HEK293 (cell line): ENCODE data around the gene PITPNC1.

Source experiments
- CTCF ChIA-PET: fragments of 350-600 bp; formaldehyde crosslinking; extraction: SDS; loops from one replicate; lab custom pipeline; 2021; ENCODE audit warnings: antibody characterized with exemption; lab: Yijun Ruan, JAX
- POLR2A ChIA-PET: fragments of 300-600 bp; formaldehyde crosslinking; extraction: SDS; loops from one replicate; lab custom pipeline; 2020; ENCODE audit warnings: antibody characterized with exemption, inconsistent platforms; lab: Yijun Ruan, JAX
- H3K27ac ChIP-seq: fragments of 200-500 bp; sonication (Bioruptor generic); 2 replicates; pipeline ENCODE4 v1.5.1; 2014; ENCODE audit warnings: low read depth, low read length, control low read depth, inconsistent platforms; ENCODE audit errors: extremely low read depth
- H3K36me3 ChIP-seq, 2 experiments: fragments of 200-500 bp in 1 of 2; sonication (Bioruptor generic) in 1 of 2; 1 replicate in 1 of 2; 2 replicates in 1 of 2; pipeline ENCODE4 v1.5.1; 2014 to 2017; ENCODE audit warnings: inconsistent platforms in 2 of 2, low read length in 2 of 2; ENCODE audit not compliant: control insufficient read depth in 2 of 2, insufficient read depth in 1 of 2
- H3K4me1 ChIP-seq: fragments of 200-500 bp; sonication (Bioruptor generic); 2 replicates; pipeline ENCODE4 v1.5.1; 2014; ENCODE audit warnings: mild to moderate bottlenecking, low read length, inconsistent platforms; ENCODE audit not compliant: control insufficient read depth, insufficient read depth
- H3K4me3 ChIP-seq: 2 replicates; pipeline ENCODE4 v1.5.1; 2011; ENCODE audit warnings: low read depth, mild to moderate bottlenecking, control low read depth, low read length, moderate library complexity
- H3K9me3 ChIP-seq: fragments of 200-500 bp; sonication (Bioruptor generic); 2 replicates; pipeline ENCODE4 v1.5.1; 2014; ENCODE audit warnings: low read depth, low read length, inconsistent platforms; ENCODE audit not compliant: control insufficient read depth, insufficient read depth
- HOXD13 ChIP-seq: sonication (generic); formaldehyde crosslinking; IDR thresholded peaks from 2 replicates; pipeline ENCODE4 v1.8.0; 2022; ENCODE audit warnings: missing genetic modification reagents, borderline replicate concordance
- KLF7 ChIP-seq: fragments of 450-650 bp; formaldehyde crosslinking; IDR thresholded peaks from 2 replicates; pipeline ENCODE4 v1.5.1; 2016; ENCODE audit warnings: missing biosample characterization, missing genetic modification characterization, borderline replicate concordance
- SP3 ChIP-seq: fragments of 450-650 bp; formaldehyde crosslinking; IDR thresholded peaks from 2 replicates; pipeline ENCODE4 v1.5.1; 2016; ENCODE audit warnings: missing biosample characterization, missing genetic modification characterization
- TRIM28 ChIP-seq: IDR thresholded peaks from 2 replicates; pipeline ENCODE4 v1.6.1; 2011; ENCODE audit warnings: low read length, control low read depth, borderline replicate concordance
- ZBTB20 ChIP-seq: fragments of 450-650 bp; formaldehyde crosslinking; IDR thresholded peaks from 2 replicates; pipeline ENCODE4 v1.5.1; 2016; ENCODE audit warnings: missing biosample characterization, missing genetic modification characterization
- ZNF239 ChIP-seq: fragments of 450-650 bp; formaldehyde crosslinking; IDR thresholded peaks from 2 replicates; pipeline ENCODE4 v1.5.1; 2016; ENCODE audit warnings: missing biosample characterization, missing genetic modification characterization
- ZNF24 ChIP-seq: fragments of 450-650 bp; formaldehyde crosslinking; IDR thresholded peaks from 2 replicates; pipeline ENCODE4 v1.5.1; 2016; ENCODE audit warnings: missing biosample characterization, missing genetic modification characterization
- ZNF248 ChIP-seq: fragments of 450-650 bp; formaldehyde crosslinking; IDR thresholded peaks from 2 replicates; pipeline ENCODE4 v1.5.1; 2017; ENCODE audit warnings: missing biosample characterization, missing genetic modification characterization
- ZNF324 ChIP-seq: fragments of 450-650 bp; formaldehyde crosslinking; IDR thresholded peaks from 2 replicates; pipeline ENCODE4 v1.5.1; 2016; ENCODE audit warnings: missing biosample characterization, missing genetic modification characterization
- ZNF530 ChIP-seq: fragments of 450-650 bp; formaldehyde crosslinking; IDR thresholded peaks from 2 replicates; pipeline ENCODE4 v1.5.1; 2016; ENCODE audit warnings: low read depth, missing biosample characterization, missing genetic modification characterization
- ZNF555 ChIP-seq: fragments of 450-650 bp; formaldehyde crosslinking; conservative IDR thresholded peaks from 2 replicates; pipeline ENCODE4 v1.5.1; 2017; ENCODE audit warnings: missing biosample characterization, mild to moderate bottlenecking, missing genetic modification characterization, inconsistent platforms
- ZNF558 ChIP-seq: fragments of 450-650 bp; formaldehyde crosslinking; IDR thresholded peaks from 2 replicates; pipeline ENCODE4 v1.5.1; 2016; ENCODE audit warnings: missing biosample characterization, missing genetic modification characterization
- ZNF571 ChIP-seq: fragments of 450-650 bp; formaldehyde crosslinking; IDR thresholded peaks from 2 replicates; pipeline ENCODE4 v1.5.0; 2017; ENCODE audit warnings: missing biosample characterization, missing genetic modification characterization
- ZNF610 ChIP-seq: fragments of 450-650 bp; formaldehyde crosslinking; IDR thresholded peaks from 2 replicates; pipeline ENCODE4 v1.5.1; 2016; ENCODE audit warnings: missing biosample characterization, missing genetic modification characterization, borderline replicate concordance
- ZNF792 ChIP-seq: fragments of 450-650 bp; formaldehyde crosslinking; IDR thresholded peaks from 2 replicates; pipeline ENCODE4 v1.5.1; 2016; ENCODE audit warnings: missing biosample characterization, missing genetic modification characterization
- TF ChIP-seq, protein P1 (sequence below): fragments of 450-650 bp; formaldehyde crosslinking; IDR thresholded peaks from 2 replicates; pipeline ENCODE4 v1.5.1; 2016; ENCODE audit warnings: missing biosample characterization, missing genetic modification characterization
- TF ChIP-seq, protein P2 (sequence below): fragments of 450-650 bp; formaldehyde crosslinking; IDR thresholded peaks from 2 replicates; pipeline ENCODE4 v1.5.0; 2017; ENCODE audit warnings: missing biosample characterization, missing genetic modification characterization, borderline replicate concordance
- TF ChIP-seq, protein P3 (sequence below): fragments of 450-650 bp; formaldehyde crosslinking; IDR thresholded peaks from 2 replicates; pipeline ENCODE4 v1.5.1; 2016; ENCODE audit warnings: missing biosample characterization, missing genetic modification characterization
- TF ChIP-seq, protein P4 (sequence below): fragments of 450-650 bp; formaldehyde crosslinking; IDR thresholded peaks from 2 replicates; pipeline ENCODE4 v1.5.1; 2016; ENCODE audit warnings: missing biosample characterization, missing genetic modification characterization
- TF ChIP-seq, protein P5 (sequence below): fragments of 450-650 bp; formaldehyde crosslinking; IDR thresholded peaks from 2 replicates; pipeline ENCODE4 v1.5.1; 2016; ENCODE audit warnings: missing biosample characterization, missing genetic modification characterization

The PITPNC1 gene

DNA sequence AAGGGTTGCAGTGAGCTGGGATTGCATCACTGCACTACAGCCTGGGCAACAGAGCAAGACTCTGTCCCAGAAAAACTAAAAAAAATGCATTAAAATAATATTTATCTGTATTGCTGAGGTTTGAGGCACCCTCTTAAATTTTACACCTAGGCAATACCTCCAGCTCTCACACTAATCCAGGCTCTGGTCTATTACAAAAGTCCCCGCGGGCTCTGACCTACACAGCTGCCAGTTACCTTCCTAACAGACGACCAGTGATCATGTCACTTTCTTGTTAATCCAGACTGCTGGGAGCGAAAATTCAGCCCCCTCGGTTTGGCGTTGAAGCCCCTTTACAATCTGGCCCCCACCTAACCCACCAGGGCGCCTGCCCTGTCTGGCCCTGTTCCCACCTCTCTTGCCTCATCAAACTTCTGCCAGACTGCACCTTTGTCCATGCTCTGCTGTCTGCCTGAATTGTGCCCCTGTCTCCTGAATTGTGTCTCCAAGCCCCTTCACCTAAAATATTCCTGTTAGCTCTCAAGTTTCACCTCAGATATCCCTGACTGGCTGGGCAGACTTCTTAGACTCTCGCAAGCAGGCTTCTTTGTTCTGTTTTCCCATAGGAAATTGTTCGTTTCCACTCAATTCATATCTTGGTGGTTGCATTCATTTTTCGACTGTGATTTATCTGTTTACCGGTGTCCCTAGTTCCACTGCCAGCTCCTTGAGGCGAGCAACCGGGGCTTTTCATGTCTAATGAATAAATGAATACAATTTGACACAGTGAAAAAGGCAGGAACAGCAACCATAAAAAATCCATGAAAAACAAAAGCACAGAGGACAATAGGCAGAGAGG, 65.9 kb downstream of the PITPNC1 start:
- CTCF ChIA-PET, result interaction anchor here (0.6 to 1.0 kb wide), 3 partner anchors 30 to 150 kb away, joined by 3 read pairs; no protein-coding TSS in a partner anchor
- POLR2A ChIA-PET, result interaction anchor here (0.7 kb wide), 1 partner anchor 11 kb away, joined by 6 read pairs; no protein-coding TSS in a partner anchor
- TF ChIP-seq, protein P1, sequence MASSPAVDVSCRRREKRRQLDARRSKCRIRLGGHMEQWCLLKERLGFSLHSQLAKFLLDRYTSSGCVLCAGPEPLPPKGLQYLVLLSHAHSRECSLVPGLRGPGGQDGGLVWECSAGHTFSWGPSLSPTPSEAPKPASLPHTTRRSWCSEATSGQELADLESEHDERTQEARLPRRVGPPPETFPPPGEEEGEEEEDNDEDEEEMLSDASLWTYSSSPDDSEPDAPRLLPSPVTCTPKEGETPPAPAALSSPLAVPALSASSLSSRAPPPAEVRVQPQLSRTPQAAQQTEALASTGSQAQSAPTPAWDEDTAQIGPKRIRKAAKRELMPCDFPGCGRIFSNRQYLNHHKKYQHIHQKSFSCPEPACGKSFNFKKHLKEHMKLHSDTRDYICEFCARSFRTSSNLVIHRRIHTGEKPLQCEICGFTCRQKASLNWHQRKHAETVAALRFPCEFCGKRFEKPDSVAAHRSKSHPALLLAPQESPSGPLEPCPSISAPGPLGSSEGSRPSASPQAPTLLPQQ (tag by site-specific recombination), result no peak
- no peak for TF ChIP-seq ZNF530
- no peak for TF ChIP-seq ZNF792
- TF ChIP-seq ZNF571 (tag by site-specific recombination), result no peak
- TF ChIP-seq, protein P2, sequence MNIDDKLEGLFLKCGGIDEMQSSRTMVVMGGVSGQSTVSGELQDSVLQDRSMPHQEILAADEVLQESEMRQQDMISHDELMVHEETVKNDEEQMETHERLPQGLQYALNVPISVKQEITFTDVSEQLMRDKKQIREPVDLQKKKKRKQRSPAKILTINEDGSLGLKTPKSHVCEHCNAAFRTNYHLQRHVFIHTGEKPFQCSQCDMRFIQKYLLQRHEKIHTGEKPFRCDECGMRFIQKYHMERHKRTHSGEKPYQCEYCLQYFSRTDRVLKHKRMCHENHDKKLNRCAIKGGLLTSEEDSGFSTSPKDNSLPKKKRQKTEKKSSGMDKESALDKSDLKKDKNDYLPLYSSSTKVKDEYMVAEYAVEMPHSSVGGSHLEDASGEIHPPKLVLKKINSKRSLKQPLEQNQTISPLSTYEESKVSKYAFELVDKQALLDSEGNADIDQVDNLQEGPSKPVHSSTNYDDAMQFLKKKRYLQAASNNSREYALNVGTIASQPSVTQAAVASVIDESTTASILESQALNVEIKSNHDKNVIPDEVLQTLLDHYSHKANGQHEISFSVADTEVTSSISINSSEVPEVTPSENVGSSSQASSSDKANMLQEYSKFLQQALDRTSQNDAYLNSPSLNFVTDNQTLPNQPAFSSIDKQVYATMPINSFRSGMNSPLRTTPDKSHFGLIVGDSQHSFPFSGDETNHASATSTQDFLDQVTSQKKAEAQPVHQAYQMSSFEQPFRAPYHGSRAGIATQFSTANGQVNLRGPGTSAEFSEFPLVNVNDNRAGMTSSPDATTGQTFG, result no peak
- no peak for TF ChIP-seq ZNF324 (tag by site-specific recombination)
- no peak for TF ChIP-seq SP3 (tag by site-specific recombination)
- no peak for TF ChIP-seq ZNF558 (tag by site-specific recombination)
- no peak for TF ChIP-seq ZNF24
- no peak for TF ChIP-seq HOXD13 (CRISPR knock-in tag)
- TF ChIP-seq, protein P3, sequence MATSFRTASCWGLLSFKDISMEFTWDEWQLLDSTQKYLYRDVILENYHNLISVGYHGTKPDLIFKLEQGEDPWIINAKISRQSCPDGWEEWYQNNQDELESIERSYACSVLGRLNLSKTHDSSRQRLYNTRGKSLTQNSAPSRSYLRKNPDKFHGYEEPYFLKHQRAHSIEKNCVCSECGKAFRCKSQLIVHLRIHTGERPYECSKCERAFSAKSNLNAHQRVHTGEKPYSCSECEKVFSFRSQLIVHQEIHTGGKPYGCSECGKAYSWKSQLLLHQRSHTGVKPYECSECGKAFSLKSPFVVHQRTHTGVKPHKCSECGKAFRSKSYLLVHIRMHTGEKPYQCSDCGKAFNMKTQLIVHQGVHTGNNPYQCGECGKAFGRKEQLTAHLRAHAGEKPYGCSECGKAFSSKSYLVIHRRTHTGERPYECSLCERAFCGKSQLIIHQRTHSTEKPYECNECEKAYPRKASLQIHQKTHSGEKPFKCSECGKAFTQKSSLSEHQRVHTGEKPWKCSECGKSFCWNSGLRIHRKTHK (tag by site-specific recombination), result no peak
- TF ChIP-seq, protein P4, sequence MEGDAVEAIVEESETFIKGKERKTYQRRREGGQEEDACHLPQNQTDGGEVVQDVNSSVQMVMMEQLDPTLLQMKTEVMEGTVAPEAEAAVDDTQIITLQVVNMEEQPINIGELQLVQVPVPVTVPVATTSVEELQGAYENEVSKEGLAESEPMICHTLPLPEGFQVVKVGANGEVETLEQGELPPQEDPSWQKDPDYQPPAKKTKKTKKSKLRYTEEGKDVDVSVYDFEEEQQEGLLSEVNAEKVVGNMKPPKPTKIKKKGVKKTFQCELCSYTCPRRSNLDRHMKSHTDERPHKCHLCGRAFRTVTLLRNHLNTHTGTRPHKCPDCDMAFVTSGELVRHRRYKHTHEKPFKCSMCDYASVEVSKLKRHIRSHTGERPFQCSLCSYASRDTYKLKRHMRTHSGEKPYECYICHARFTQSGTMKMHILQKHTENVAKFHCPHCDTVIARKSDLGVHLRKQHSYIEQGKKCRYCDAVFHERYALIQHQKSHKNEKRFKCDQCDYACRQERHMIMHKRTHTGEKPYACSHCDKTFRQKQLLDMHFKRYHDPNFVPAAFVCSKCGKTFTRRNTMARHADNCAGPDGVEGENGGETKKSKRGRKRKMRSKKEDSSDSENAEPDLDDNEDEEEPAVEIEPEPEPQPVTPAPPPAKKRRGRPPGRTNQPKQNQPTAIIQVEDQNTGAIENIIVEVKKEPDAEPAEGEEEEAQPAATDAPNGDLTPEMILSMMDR (tag by site-specific recombination), result no peak

DNA sequence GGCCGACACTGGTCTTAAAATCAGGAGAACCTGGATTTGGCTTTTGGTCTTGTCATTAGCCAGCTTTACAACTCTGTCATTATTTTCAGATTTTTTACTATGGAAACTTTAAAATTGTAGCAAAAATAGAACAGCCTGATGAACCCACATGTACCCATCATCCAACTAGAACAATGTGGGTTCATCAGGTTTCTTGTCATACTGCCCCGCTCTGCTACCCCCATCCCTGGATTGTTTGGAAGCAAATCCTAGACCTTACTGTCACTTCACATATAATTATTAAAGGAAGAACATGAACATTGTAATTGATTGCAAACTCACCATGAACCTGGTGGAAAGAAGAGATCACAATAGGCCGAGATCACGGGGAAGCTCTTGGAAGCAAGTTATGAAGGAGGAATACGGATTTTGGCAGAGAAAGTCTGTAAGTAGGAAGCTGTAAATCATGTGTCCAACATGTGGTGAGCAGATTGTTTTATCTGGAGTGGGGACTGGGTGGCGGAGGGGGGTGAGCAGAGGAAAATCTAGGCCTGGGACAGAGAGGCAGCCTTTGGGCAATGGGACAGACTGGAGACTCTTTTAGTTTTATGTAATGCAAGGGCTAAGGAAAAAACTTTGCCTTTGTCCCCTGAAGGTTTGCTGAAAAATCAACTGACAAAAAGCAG, 67.0 kb downstream of the PITPNC1 start:
- Histone ChIP-seq H3K9me3 (no peaks in the 10 kb centered on the region), H3K36me3 (no peaks in the 10 kb centered on the region), H3K4me3 (no peak overlapping the region), H3K4me1 (0 out of 2 replicates have a peak, but pooled peaks cover 2% of the 10 kb centered on the region), H3K27ac (no peak overlapping the region)
- ChIA-PET POLR2A (no interaction called here), CTCF (interaction anchor here (0.7 to 1.0 kb wide), 3 partner anchors 70 to 1248 kb away, joined by 3 read pairs; no protein-coding TSS in a partner anchor)
- TF ChIP-seq ZNF555 (no peak), ZBTB20 (no peak), ZNF239 (tag by site-specific recombination) (no peak), TRIM28 (no peak), KLF7 (no peak), ZNF248 (tag by site-specific recombination) (no peak), ZNF610 (no peak)
- TF ChIP-seq, protein P5, sequence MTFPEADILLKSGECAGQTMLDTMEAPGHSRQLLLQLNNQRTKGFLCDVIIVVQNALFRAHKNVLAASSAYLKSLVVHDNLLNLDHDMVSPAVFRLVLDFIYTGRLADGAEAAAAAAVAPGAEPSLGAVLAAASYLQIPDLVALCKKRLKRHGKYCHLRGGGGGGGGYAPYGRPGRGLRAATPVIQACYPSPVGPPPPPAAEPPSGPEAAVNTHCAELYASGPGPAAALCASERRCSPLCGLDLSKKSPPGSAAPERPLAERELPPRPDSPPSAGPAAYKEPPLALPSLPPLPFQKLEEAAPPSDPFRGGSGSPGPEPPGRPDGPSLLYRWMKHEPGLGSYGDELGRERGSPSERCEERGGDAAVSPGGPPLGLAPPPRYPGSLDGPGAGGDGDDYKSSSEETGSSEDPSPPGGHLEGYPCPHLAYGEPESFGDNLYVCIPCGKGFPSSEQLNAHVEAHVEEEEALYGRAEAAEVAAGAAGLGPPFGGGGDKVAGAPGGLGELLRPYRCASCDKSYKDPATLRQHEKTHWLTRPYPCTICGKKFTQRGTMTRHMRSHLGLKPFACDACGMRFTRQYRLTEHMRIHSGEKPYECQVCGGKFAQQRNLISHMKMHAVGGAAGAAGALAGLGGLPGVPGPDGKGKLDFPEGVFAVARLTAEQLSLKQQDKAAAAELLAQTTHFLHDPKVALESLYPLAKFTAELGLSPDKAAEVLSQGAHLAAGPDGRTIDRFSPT, result no peak

More for the DNA sequence above, 65.9 kb downstream of the PITPNC1 start:
- Histone ChIP-seq H3K36me3 (no peaks in the 10 kb centered on the region), H3K4me1 (0 out of 2 replicates have a peak, but pooled peaks cover 2% of the 10 kb centered on the region), H3K9me3 (no peaks in the 10 kb centered on the region), H3K4me3 (no peak overlapping the region), H3K27ac (no peak overlapping the region)
